ENCODE data around the gene C17orf67. TPM values are rescaled to one million over a fixed set of nuclear protein-coding genes. Genes with fewer than 3 reads are reported as not detected.

Gene C17orf67
- polyA plus RNA-seq, 1 donor (not counting 4 experiments of a cell fraction or from before 2014, with no cell fraction given) = 0.46 TPM

- no peak overlapping the region for H3K4me3 ChIP-seq (ENCODE audit: control insufficient read depth in 2 of 3, extremely low read depth in 1 of 3, insufficient read depth in 2 of 3, low read depth in 1 of 3, low read length in 3 of 3)
- H3K9me1 ChIP-seq (ENCODE audit: control insufficient read depth, extremely low read depth, insufficient read depth, low read length) = no peaks in the 10 kb centered on the region
- DNase-seq (ENCODE audit: low read depth, low spot score) (no peak), FAIRE-seq (no peak)
- peaks cover 0 to 1% of the 10 kb centered on the region in 2 experiments for H3K36me3 ChIP-seq (ENCODE audit: control insufficient read depth in 2 of 2, extremely low read depth in 1 of 2, insufficient read depth in 2 of 2, low read length in 2 of 2)
- H3K4me2 ChIP-seq (ENCODE audit: control insufficient read depth, extremely low read depth, insufficient read depth, low read depth, low read length) = no peak overlapping the region
- H4K20me1 ChIP-seq (ENCODE audit: control insufficient read depth, extremely low read depth, insufficient read depth, low read length) = no peaks in the 10 kb centered on the region
- H2AFZ ChIP-seq (ENCODE audit: control insufficient read depth, low read length) = no peak overlapping the region
- dilution Hi-C loops (cut with MboI; ENCODE audit: extremely low pct_ligation_motif_present, low sequenced_read_pairs) = no loop called here
- H3K27me3 ChIP-seq (ENCODE audit: control insufficient read depth, extremely low read depth, insufficient read depth, low read length) = no peaks in the 10 kb centered on the region
- no peak overlapping the region for H3K27ac ChIP-seq (ENCODE audit: control insufficient read depth, insufficient read depth, low read length)
- TF ChIP-seq CTCF (optimal IDR thresholded peaks at IDR 0.05 in 1 of 3, IDR thresholded peaks at IDR 0.05 in 1 of 3, conservative IDR thresholded peaks at IDR 0.05 in 1 of 3; ENCODE audit: extremely low read depth in 1 of 3, insufficient read depth in 2 of 3, low read length in 3 of 3) (no peak), EZH2 (IDR thresholded peaks at IDR 0.05; ENCODE audit: low read length) (no peak)
- no peak overlapping the region for H3K9ac ChIP-seq (ENCODE audit: control insufficient read depth, extremely low read depth, insufficient read depth, low read length)
- H3K79me2 ChIP-seq (ENCODE audit: control insufficient read depth, insufficient read depth, low read length) = no peaks in the 10 kb centered on the region
- no peaks in the 10 kb centered on the region for H3K4me1 ChIP-seq (ENCODE audit: control insufficient read depth, extremely low read depth, insufficient read depth, low read length)
- H3K9me3 ChIP-seq (ENCODE audit: control insufficient read depth, low read depth, low read length) = no peaks in the 10 kb centered on the region
Measured at GRCh38 chr17:56795221-56795865, 38.4 kb downstream of the C17orf67 start.

GRCh38 chr17:56793957-56794356, 39.8 kb downstream of the C17orf67 start:
- no peak overlapping the region for H3K9ac ChIP-seq (ENCODE audit: control insufficient read depth, extremely low read depth, insufficient read depth, low read length)
- FAIRE-seq (no peak), DNase-seq (ENCODE audit: low read depth, low spot score) (no peak)
- dilution Hi-C loops (cut with MboI; ENCODE audit: extremely low pct_ligation_motif_present, low sequenced_read_pairs) = no loop called here
- no peaks in the 10 kb centered on the region for H3K79me2 ChIP-seq (ENCODE audit: control insufficient read depth, insufficient read depth, low read length)
- TF ChIP-seq EZH2 (IDR thresholded peaks at IDR 0.05; ENCODE audit: low read length) (no peak), CTCF (optimal IDR thresholded peaks at IDR 0.05 in 1 of 3, IDR thresholded peaks at IDR 0.05 in 1 of 3, conservative IDR thresholded peaks at IDR 0.05 in 1 of 3; ENCODE audit: extremely low read depth in 1 of 3, insufficient read depth in 2 of 3, low read length in 3 of 3) (no peak)
- H4K20me1 ChIP-seq (ENCODE audit: control insufficient read depth, extremely low read depth, insufficient read depth, low read length) = no peaks in the 10 kb centered on the region
- H3K36me3 ChIP-seq (ENCODE audit: control insufficient read depth in 2 of 2, extremely low read depth in 1 of 2, insufficient read depth in 2 of 2, low read length in 2 of 2) = peaks cover 0 to 1% of the 10 kb centered on the region in 2 experiments
- no peaks in the 10 kb centered on the region for H3K27me3 ChIP-seq (ENCODE audit: control insufficient read depth, extremely low read depth, insufficient read depth, low read length)
- H2AFZ ChIP-seq (ENCODE audit: control insufficient read depth, low read length) = no peak overlapping the region
- H3K9me1 ChIP-seq (ENCODE audit: control insufficient read depth, extremely low read depth, insufficient read depth, low read length) = no peaks in the 10 kb centered on the region
- no peaks in the 10 kb centered on the region for H3K4me1 ChIP-seq (ENCODE audit: control insufficient read depth, extremely low read depth, insufficient read depth, low read length)
- H3K4me3 ChIP-seq (ENCODE audit: control insufficient read depth in 2 of 3, extremely low read depth in 1 of 3, insufficient read depth in 2 of 3, low read depth in 1 of 3, low read length in 3 of 3) = no peak overlapping the region
- no peak overlapping the region for H3K4me2 ChIP-seq (ENCODE audit: control insufficient read depth, extremely low read depth, insufficient read depth, low read depth, low read length)
- H3K9me3 ChIP-seq (ENCODE audit: control insufficient read depth, low read depth, low read length) = no peaks in the 10 kb centered on the region
- H3K27ac ChIP-seq (ENCODE audit: control insufficient read depth, insufficient read depth, low read length) = no peak overlapping the region

Data from keratinocyte (primary cell).